WTC11 (cell line): ENCODE measurements around the gene SARDH. TPM values are rescaled to one million over a fixed set of nuclear protein-coding genes. Genes with fewer than 3 reads are reported as not detected.

Experiments
- ATAC-seq: fragments of 200-7000 bp; cut with Tn5 transposase; 2 replicates; pipeline ENCODE4 v1.10.0; 2021; ENCODE audit warnings: mild to moderate bottlenecking, moderate library complexity
- CTCF ChIA-PET: fragments of 300-600 bp; sonication (Branson Sonifier 250); formaldehyde crosslinking; loops from one replicate; lab custom pipeline; 2021; ENCODE audit warnings: antibody characterized with exemption; lab: Charles Lee
- POLR2A ChIA-PET: fragments of 350-600 bp; sonication (Branson Sonifier 250); formaldehyde crosslinking; loops from one replicate; lab custom pipeline; 2021; ENCODE audit warnings: antibody characterized with exemption; lab: Charles Lee
- DNase-seq: peaks from one replicate; pipeline ENCODE4 v3.0.0; 2021; ENCODE audit warnings: low spot score
- H3K27ac Mint-ChIP-seq: 2 replicates; pipeline ENCODE4 v1.8.0; 2021; ENCODE audit warnings: mixed read lengths
- H3K27me3 Mint-ChIP-seq: 2 replicates; pipeline ENCODE4 v1.8.0; 2021; ENCODE audit warnings: low read depth, mild to moderate bottlenecking, moderate library complexity, mixed read lengths
- H3K36me3 Mint-ChIP-seq: 2 replicates; pipeline ENCODE4 v1.8.0; 2021; ENCODE audit warnings: mixed read lengths
- H3K4me1 Mint-ChIP-seq: 2 replicates; pipeline ENCODE4 v1.8.0; 2022; ENCODE audit warnings: mixed read lengths
- H3K4me3 Mint-ChIP-seq: 2 replicates; pipeline ENCODE4 v1.8.0; 2021; ENCODE audit warnings: mild to moderate bottlenecking, moderate library complexity, mixed read lengths
- H3K9me3 Mint-ChIP-seq: 2 replicates; pipeline ENCODE4 v1.8.0; 2021; ENCODE audit warnings: mixed read lengths
- ATF3 ChIP-seq: sonication (generic); formaldehyde crosslinking; conservative IDR thresholded peaks from 2 replicates; pipeline ENCODE4 v1.8.1; 2022; ENCODE audit warnings: mild to moderate bottlenecking, missing genetic modification reagents
- FOXK1 ChIP-seq: sonication (generic); formaldehyde crosslinking; IDR thresholded peaks from 2 replicates; pipeline ENCODE4 v1.8.0; 2022; ENCODE audit warnings: mild to moderate bottlenecking, moderate library complexity, missing genetic modification reagents
- GTF2I ChIP-seq: fragments of 250-450 bp; sonication (Bioruptor Pico); conservative IDR thresholded peaks from 2 replicates; pipeline ENCODE4 v1.4.0; 2021; ENCODE audit warnings: mild to moderate bottlenecking
- KAT7 ChIP-seq: sonication (generic); formaldehyde crosslinking; IDR thresholded peaks from 2 replicates; pipeline ENCODE4 v1.8.1; 2023; ENCODE audit warnings: missing genetic modification reagents, mild to moderate bottlenecking, borderline replicate concordance
- NFYB ChIP-seq: sonication (generic); formaldehyde crosslinking; conservative IDR thresholded peaks from 2 replicates; pipeline ENCODE4 v1.8.0; 2022; ENCODE audit warnings: low read depth, missing genetic modification reagents
- PREB ChIP-seq: sonication (generic); formaldehyde crosslinking; IDR thresholded peaks from 2 replicates; pipeline ENCODE4 v1.8.1; 2022; ENCODE audit warnings: mild to moderate bottlenecking, missing genetic modification reagents, moderate library complexity, borderline replicate concordance
- RELA ChIP-seq: sonication (generic); formaldehyde crosslinking; IDR thresholded peaks from 2 replicates; pipeline ENCODE4 v1.8.1; 2022; ENCODE audit warnings: missing genetic modification reagents, mild to moderate bottlenecking, borderline replicate concordance
- SMAD4 ChIP-seq: sonication (generic); formaldehyde crosslinking; IDR thresholded peaks from 2 replicates; pipeline ENCODE4 v1.8.0; 2022; ENCODE audit warnings: mild to moderate bottlenecking, missing genetic modification reagents
- SOX15 ChIP-seq: fragments of 250-450 bp; sonication (Bioruptor Pico); IDR thresholded peaks from 2 replicates; pipeline ENCODE4 v1.9.0; 2021; ENCODE audit warnings: mild to moderate bottlenecking
- SP1 ChIP-seq: sonication (generic); formaldehyde crosslinking; conservative IDR thresholded peaks from 2 replicates; pipeline ENCODE4 v1.8.1; 2022; ENCODE audit warnings: missing genetic modification reagents
- USF1 ChIP-seq: sonication (generic); formaldehyde crosslinking; IDR thresholded peaks from 2 replicates; pipeline ENCODE4 v1.8.0; 2022; ENCODE audit warnings: mild to moderate bottlenecking, missing genetic modification reagents
- ZMAT4 ChIP-seq: fragments of 250-450 bp; sonication (Bioruptor Pico); IDR thresholded peaks from 2 replicates; pipeline ENCODE4 v1.9.0; 2021; ENCODE audit warnings: mild to moderate bottlenecking
- ZNF317 ChIP-seq: sonication (generic); formaldehyde crosslinking; IDR thresholded peaks from 2 replicates; pipeline ENCODE4 v1.8.1; 2023; ENCODE audit warnings: low read depth, mild to moderate bottlenecking, moderate library complexity, missing genetic modification reagents, borderline replicate concordance
- ZSCAN18 ChIP-seq: fragments of 250-450 bp; sonication (Bioruptor Pico); IDR thresholded peaks from 2 replicates; pipeline ENCODE4 v2.1.2; 2022; ENCODE audit warnings: mild to moderate bottlenecking, moderate library complexity
- total RNA-seq: library from RNA; stranded (reverse); gene quantifications from 3 replicates; pipeline ENCODE4 v1.2.3, GENCODE V29; 2021
- TF ChIP-seq, protein P1 (sequence below): fragments of 250-450 bp; sonication (Bioruptor Pico); IDR thresholded peaks from 2 replicates; pipeline ENCODE4 v1.8.0; 2021; ENCODE audit warnings: mild to moderate bottlenecking
- TF ChIP-seq, protein P2 (sequence below): sonication (generic); formaldehyde crosslinking; IDR thresholded peaks from 2 replicates; pipeline ENCODE4 v1.8.1; 2022; ENCODE audit warnings: mild to moderate bottlenecking, moderate library complexity, missing genetic modification reagents
- TF ChIP-seq, protein P3 (sequence below): sonication (generic); formaldehyde crosslinking; IDR thresholded peaks from 2 replicates; pipeline ENCODE4 v1.8.1; 2022; ENCODE audit warnings: low read depth, missing genetic modification reagents, borderline replicate concordance
- TF ChIP-seq, protein P4 (sequence below): sonication (generic); formaldehyde crosslinking; IDR thresholded peaks from 2 replicates; pipeline ENCODE4 v1.8.0; 2022; ENCODE audit warnings: mild to moderate bottlenecking, missing genetic modification reagents
- TF ChIP-seq, protein P5 (sequence below): sonication (generic); formaldehyde crosslinking; IDR thresholded peaks from 2 replicates; pipeline ENCODE4 v1.8.1; 2023; ENCODE audit warnings: mild to moderate bottlenecking, missing genetic modification reagents, moderate library complexity

Gene SARDH
- total RNA-seq, 1 experiment from 2014 or later, result 8.5 TPM

GRCh38 chr9:133732639-133733408, 5.3 kb downstream of the SARDH start (continued):
- no peak for TF ChIP-seq SMAD4 (CRISPR knock-in tag)
- TF ChIP-seq, protein P1, sequence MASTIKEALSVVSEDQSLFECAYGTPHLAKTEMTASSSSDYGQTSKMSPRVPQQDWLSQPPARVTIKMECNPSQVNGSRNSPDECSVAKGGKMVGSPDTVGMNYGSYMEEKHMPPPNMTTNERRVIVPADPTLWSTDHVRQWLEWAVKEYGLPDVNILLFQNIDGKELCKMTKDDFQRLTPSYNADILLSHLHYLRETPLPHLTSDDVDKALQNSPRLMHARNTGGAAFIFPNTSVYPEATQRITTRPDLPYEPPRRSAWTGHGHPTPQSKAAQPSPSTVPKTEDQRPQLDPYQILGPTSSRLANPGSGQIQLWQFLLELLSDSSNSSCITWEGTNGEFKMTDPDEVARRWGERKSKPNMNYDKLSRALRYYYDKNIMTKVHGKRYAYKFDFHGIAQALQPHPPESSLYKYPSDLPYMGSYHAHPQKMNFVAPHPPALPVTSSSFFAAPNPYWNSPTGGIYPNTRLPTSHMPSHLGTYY, result no peak

DNA sequence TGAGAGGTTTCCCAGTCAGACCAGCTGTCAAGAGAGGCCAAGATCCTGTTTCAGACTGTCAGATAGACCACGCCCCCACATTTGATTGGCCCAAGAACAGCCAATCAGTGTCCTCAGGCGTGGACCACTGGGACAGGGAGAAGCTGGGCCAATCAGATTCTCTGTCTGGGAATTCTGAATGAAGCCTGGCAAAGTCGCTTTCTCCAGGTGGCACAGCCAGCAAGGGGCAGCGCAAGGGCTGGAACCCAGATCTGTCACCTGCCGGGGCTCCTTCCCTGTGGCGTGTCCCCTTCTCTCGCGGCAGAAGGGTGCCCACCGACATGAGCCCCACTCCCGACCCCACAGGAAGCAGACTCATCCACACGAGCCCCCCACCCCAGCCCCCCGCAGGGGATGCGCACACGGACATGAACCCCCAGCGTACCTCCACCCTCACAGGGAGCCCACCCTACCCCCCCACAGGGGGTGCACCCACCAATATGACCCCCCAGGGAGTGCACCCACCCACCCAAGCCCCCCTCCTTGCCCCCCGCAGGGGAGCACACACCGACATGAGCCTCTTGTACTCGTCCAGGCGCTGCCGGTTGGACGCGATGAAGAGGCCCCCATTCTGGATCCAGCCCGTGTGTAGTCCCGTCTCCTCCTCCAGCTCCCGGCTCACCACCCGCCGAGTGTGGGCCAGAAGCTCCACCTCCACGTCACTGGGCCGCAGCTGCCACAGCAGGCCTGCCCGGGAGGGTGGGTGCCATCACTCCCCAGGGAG, 6.1 kb downstream of the SARDH start:
- peaks cover 3% of the 10 kb centered on the region; the same call in 1 of the 2 replicates for H3K9me3 Mint-ChIP-seq
- no peaks in the 10 kb centered on the region for H3K36me3 Mint-ChIP-seq
- TF ChIP-seq NFYB (CRISPR knock-in tag) (peak; percentile 85), ZSCAN18 (CRISPR knock-in tag) (no peak)
- POLR2A ChIA-PET, result interaction anchor here (0.6 kb wide), 1 partner anchor 909 kb away, joined by 3 read pairs; no protein-coding TSS in a partner anchor
- no peak overlapping the region for H3K27ac Mint-ChIP-seq
- H3K4me3 Mint-ChIP-seq, result no peak overlapping the region
- H3K4me1 Mint-ChIP-seq, result peaks cover 26% of the 10 kb centered on the region
- CTCF ChIA-PET, result interaction anchor here (0.6 to 5.9 kb wide), 11 partner anchors 9 to 494 kb away, joined by 3 to 39 read pairs (median 3); no protein-coding TSS in a partner anchor
- H3K27me3 Mint-ChIP-seq, result no peaks in the 10 kb centered on the region
- DNase-seq, result peak; percentile 66
- ATAC-seq, result peak; percentile 57

DNA sequence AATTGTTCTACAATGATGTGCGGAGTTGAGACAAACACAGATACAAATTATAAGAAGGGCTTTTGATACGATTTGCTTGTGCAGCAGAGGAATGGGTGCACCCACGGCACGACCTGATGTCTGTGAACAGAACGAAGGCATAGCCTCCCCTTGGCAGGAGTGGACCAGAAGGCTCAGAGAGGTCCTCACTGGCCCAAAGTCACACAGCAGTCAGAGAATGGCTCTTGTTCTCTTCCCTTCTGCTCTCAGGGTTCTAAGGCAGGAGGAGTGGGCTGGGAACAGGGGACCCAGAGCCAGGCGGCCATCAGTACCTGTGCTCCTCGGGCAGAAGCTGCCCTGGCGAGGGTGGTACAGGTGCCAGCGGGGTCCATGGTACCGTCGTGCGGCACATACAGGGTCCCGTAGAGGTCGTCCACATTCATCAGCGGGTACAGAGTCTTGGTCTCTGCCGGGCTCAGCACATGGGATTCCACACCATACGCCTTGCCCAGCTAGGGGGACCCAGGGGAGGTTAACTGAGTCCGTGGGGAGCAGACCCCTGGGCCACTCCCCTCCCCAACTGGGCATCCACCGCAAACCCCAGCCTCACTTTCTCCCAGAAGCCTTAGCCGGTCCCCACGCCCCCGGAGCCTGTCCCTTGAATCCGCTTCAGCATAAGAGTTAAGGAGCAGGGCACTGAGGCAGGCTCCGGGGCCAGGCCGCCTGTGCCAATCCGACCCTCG, 7.0 kb downstream of the SARDH start:
- H3K36me3 Mint-ChIP-seq, result no peaks in the 10 kb centered on the region
- no peak overlapping the region for H3K4me3 Mint-ChIP-seq
- no peaks in the 10 kb centered on the region for H3K27me3 Mint-ChIP-seq
- DNase-seq, result no peak
- POLR2A ChIA-PET, result interaction anchor here (0.6 kb wide), 1 partner anchor 908 kb away, joined by 3 read pairs; no protein-coding TSS in a partner anchor
- CTCF ChIA-PET, result interaction anchor here (0.6 to 5.9 kb wide), 8 partner anchors 8 to 245 kb away, joined by 3 to 39 read pairs (median 3); no protein-coding TSS in a partner anchor
- H3K27ac Mint-ChIP-seq, result no peak overlapping the region
- TF ChIP-seq USF1 (CRISPR knock-in tag) (no peak), SOX15 (CRISPR knock-in tag) (no peak), GTF2I (no peak), ZMAT4 (CRISPR knock-in tag) (no peak), ATF3 (CRISPR knock-in tag) (no peak), RELA (CRISPR knock-in tag) (0 out of 2 replicates have a peak, but pooled peaks have one; percentile 25), SP1 (no peak), ZNF317 (CRISPR knock-in tag) (no peak), PREB (0 out of 2 replicates have a peak, but pooled peaks have one; percentile 28), FOXK1 (CRISPR knock-in tag) (no peak), KAT7 (no peak)
- TF ChIP-seq, protein P2, sequence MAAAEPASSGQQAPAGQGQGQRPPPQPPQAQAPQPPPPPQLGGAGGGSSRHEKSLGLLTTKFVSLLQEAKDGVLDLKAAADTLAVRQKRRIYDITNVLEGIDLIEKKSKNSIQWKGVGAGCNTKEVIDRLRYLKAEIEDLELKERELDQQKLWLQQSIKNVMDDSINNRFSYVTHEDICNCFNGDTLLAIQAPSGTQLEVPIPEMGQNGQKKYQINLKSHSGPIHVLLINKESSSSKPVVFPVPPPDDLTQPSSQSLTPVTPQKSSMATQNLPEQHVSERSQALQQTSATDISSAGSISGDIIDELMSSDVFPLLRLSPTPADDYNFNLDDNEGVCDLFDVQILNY (CRISPR knock-in tag), result no peak
- TF ChIP-seq, protein P3, sequence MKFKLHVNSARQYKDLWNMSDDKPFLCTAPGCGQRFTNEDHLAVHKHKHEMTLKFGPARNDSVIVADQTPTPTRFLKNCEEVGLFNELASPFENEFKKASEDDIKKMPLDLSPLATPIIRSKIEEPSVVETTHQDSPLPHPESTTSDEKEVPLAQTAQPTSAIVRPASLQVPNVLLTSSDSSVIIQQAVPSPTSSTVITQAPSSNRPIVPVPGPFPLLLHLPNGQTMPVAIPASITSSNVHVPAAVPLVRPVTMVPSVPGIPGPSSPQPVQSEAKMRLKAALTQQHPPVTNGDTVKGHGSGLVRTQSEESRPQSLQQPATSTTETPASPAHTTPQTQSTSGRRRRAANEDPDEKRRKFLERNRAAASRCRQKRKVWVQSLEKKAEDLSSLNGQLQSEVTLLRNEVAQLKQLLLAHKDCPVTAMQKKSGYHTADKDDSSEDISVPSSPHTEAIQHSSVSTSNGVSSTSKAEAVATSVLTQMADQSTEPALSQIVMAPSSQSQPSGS (CRISPR knock-in tag), result no peak
- TF ChIP-seq, protein P4, sequence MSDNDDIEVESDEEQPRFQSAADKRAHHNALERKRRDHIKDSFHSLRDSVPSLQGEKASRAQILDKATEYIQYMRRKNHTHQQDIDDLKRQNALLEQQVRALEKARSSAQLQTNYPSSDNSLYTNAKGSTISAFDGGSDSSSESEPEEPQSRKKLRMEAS, result no peak
- TF ChIP-seq, protein P5, sequence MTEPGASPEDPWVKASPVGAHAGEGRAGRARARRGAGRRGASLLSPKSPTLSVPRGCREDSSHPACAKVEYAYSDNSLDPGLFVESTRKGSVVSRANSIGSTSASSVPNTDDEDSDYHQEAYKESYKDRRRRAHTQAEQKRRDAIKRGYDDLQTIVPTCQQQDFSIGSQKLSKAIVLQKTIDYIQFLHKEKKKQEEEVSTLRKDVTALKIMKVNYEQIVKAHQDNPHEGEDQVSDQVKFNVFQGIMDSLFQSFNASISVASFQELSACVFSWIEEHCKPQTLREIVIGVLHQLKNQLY (CRISPR knock-in tag), result no peak
- peaks cover 3% of the 10 kb centered on the region; the same call in 1 of the 2 replicates for H3K9me3 Mint-ChIP-seq
- H3K4me1 Mint-ChIP-seq, result peaks cover 20% of the 10 kb centered on the region
- no peak for ATAC-seq
